HG03045 (cell line): ENCODE measurements around the gene ZFP30.

Source experiments
- ATAC-seq: cut with Tn5 transposase; IDR thresholded peaks from one replicate; pipeline ENCODE4 v1.9.1; 2021; ENCODE audit warnings: mild to moderate bottlenecking, moderate library complexity; ENCODE audit not compliant: unreplicated experiment

Gene ZFP30

GRCh38 chr19:37564624-37565369 lies 90.5 kb downstream of the ZFP30 start:
- ATAC-seq, result no peak
